Subcutaneous abdominal adipose tissue (tissue), 5 donors: ENCODE measurements around the gene TMED6.

Experiments
- H3K27ac ChIP-seq: one replicate; pipeline ENCODE4 v1.7.0; 2013; ENCODE audit warnings: low read depth, mild to moderate bottlenecking, inconsistent platforms, low read length, moderate library complexity
- H3K27me3 ChIP-seq, 5 donors: one replicate each; pipeline ENCODE4 v1.7.0; 2013; ENCODE audit warnings: low read length in 5 of 5, inconsistent platforms in 1 of 5; ENCODE audit not compliant: control insufficient read depth in 5 of 5, insufficient read depth in 4 of 5
- H3K36me3 ChIP-seq, 5 donors: one replicate each; pipeline ENCODE4 v1.7.0; 2013; ENCODE audit warnings: low read length in 5 of 5; ENCODE audit not compliant: control insufficient read depth in 5 of 5, insufficient read depth in 5 of 5
- H3K4me1 ChIP-seq, 5 donors: one replicate each; pipeline ENCODE4 v1.7.0; 2013; ENCODE audit warnings: low read length in 5 of 5, mild to moderate bottlenecking in 3 of 5, moderate library complexity in 1 of 5; ENCODE audit not compliant: control insufficient read depth in 5 of 5, insufficient read depth in 5 of 5
- H3K4me3 ChIP-seq, 5 donors: one replicate each; pipeline ENCODE4 v1.7.0; 2013; ENCODE audit warnings: low read length in 5 of 5, low read depth in 1 of 5
- H3K9ac ChIP-seq, 5 donors: one replicate each; pipeline ENCODE4 v1.7.0; 2013; ENCODE audit warnings: low read length in 5 of 5, mild to moderate bottlenecking in 4 of 5, moderate library complexity in 3 of 5
- H3K9me3 ChIP-seq, 5 donors: one replicate each; pipeline ENCODE4 v1.7.0; 2013; ENCODE audit warnings: low read length in 5 of 5; ENCODE audit not compliant: control insufficient read depth in 5 of 5
- donor health status: healthy.
- donor health status: healthy.
- donor health status: healthy.
- donor health status: healthy.
- donor health status: healthy.

Gene TMED6

GRCh38 chr16:69351309-69352027 lies at the start of gene TMED6:
Gene TMED6 (minus strand): TSS chr16:69351786. CDS start chr16:69351753, 33 bp downstream.
- peaks cover 0 to 5% (median 0%) of the 10 kb centered on the region in 5 donors for H3K4me1 ChIP-seq
- H3K9me3 ChIP-seq: no peaks in the 10 kb centered on the region
- H3K27ac ChIP-seq: no peak within 1 kb of the TSS
- H3K36me3 ChIP-seq: peaks cover 8 to 38% (median 29%) of the 10 kb centered on the region in 5 donors
- no peaks in the 10 kb centered on the region for H3K27me3 ChIP-seq
- no peak within 1 kb of the TSS for H3K9ac ChIP-seq
- no peak within 1 kb of the TSS for H3K4me3 ChIP-seq

- Histone ChIP-seq H3K4me3 (no peak overlapping the region), H3K36me3 (no peaks in the 10 kb centered on the region), H3K27me3 (no peaks in the 10 kb centered on the region), H3K9ac (no peak overlapping the region), H3K27ac (no peak overlapping the region), H3K9me3 (no peaks in the 10 kb centered on the region), H3K4me1 (peaks cover 2 to 22% (median 20%) of the 10 kb centered on the region in 5 donors)
Observed at GRCh38 chr16:69399361-69399760, 47.8 kb upstream of the TMED6 start.

GRCh38 chr16:69397821-69398521 lies 46.4 kb upstream of the TMED6 start:
- Histone ChIP-seq H3K4me3 (no peak overlapping the region), H3K36me3 (no peaks in the 10 kb centered on the region), H3K27ac (peak overlapping the region; percentile 33), H3K4me1 (peaks cover 2 to 16% (median 13%) of the 10 kb centered on the region in 5 donors), H3K9ac (peak overlapping the region in 1 of 5 donors; percentile 17), H3K27me3 (no peaks in the 10 kb centered on the region), H3K9me3 (no peaks in the 10 kb centered on the region)

- H3K27ac ChIP-seq: peak overlapping the region; percentile 63
- H3K9ac ChIP-seq: peak overlapping the region in 2 of 5 donors; percentile 2 to 48
- no peak overlapping the region for H3K4me3 ChIP-seq
- no peaks in the 10 kb centered on the region for H3K27me3 ChIP-seq
- no peaks in the 10 kb centered on the region for H3K9me3 ChIP-seq
- peaks cover 2 to 16% (median 13%) of the 10 kb centered on the region in 5 donors for H3K4me1 ChIP-seq
- no peaks in the 10 kb centered on the region for H3K36me3 ChIP-seq
Observed at GRCh38 chr16:69396187-69397061, 44.8 kb upstream of the TMED6 start.

GRCh38 chr16:69395859-69396186 lies 44.2 kb upstream of the TMED6 start:
- Histone ChIP-seq H3K9ac (no peak overlapping the region), H3K36me3 (no peaks in the 10 kb centered on the region), H3K27me3 (no peaks in the 10 kb centered on the region), H3K27ac (peak overlapping the region; percentile 63), H3K4me3 (no peak overlapping the region), H3K4me1 (peaks cover 2 to 16% (median 13%) of the 10 kb centered on the region in 5 donors), H3K9me3 (no peaks in the 10 kb centered on the region)

- H3K27ac ChIP-seq: no peak overlapping the region
- no peak overlapping the region for H3K9ac ChIP-seq
- no peaks in the 10 kb centered on the region for H3K27me3 ChIP-seq
- H3K4me3 ChIP-seq: no peak overlapping the region
- H3K4me1 ChIP-seq: peaks cover 2 to 16% (median 13%) of the 10 kb centered on the region in 5 donors
- no peaks in the 10 kb centered on the region for H3K9me3 ChIP-seq
- no peaks in the 10 kb centered on the region for H3K36me3 ChIP-seq
Observed at GRCh38 chr16:69393898-69394849, 42.6 kb upstream of the TMED6 start.

- H3K4me3 ChIP-seq: peak overlapping the region in 1 of 5 donors; percentile 72
Observed at GRCh38 chr16:69386596-69386995, 35.0 kb upstream of the TMED6 start.

GRCh38 chr16:69384974-69385373 lies 33.4 kb upstream of the TMED6 start:
- peak overlapping the region; percentile 81 for H3K27ac ChIP-seq
- H3K9me3 ChIP-seq: no peaks in the 10 kb centered on the region
- peaks cover 0 to 21% (median 13%) of the 10 kb centered on the region in 5 donors for H3K4me1 ChIP-seq
- H3K4me3 ChIP-seq: peak overlapping the region; percentile 72 to 90 (median 76)
- H3K27me3 ChIP-seq: no peaks in the 10 kb centered on the region
- H3K36me3 ChIP-seq: peaks cover 11 to 37% (median 25%) of the 10 kb centered on the region in 5 donors
- peak overlapping the region; percentile 86 to 97 (median 93) for H3K9ac ChIP-seq

More at GRCh38 chr16:69386596-69386995, 35.0 kb upstream of the TMED6 start:
- H3K27ac ChIP-seq: no peak overlapping the region
- no peaks in the 10 kb centered on the region for H3K9me3 ChIP-seq
- H3K4me1 ChIP-seq: peaks cover 0 to 21% (median 13%) of the 10 kb centered on the region in 5 donors
- H3K27me3 ChIP-seq: no peaks in the 10 kb centered on the region
- H3K9ac ChIP-seq: no peak overlapping the region
- H3K36me3 ChIP-seq: peaks cover 11 to 27% (median 18%) of the 10 kb centered on the region in 5 donors

GRCh38 chr16:69382421-69382820 lies 30.8 kb upstream of the TMED6 start:
- peaks cover 0 to 21% (median 13%) of the 10 kb centered on the region in 5 donors for H3K4me1 ChIP-seq
- peaks cover 25 to 60% (median 42%) of the 10 kb centered on the region in 5 donors for H3K36me3 ChIP-seq
- no peak overlapping the region for H3K4me3 ChIP-seq
- H3K9me3 ChIP-seq: no peaks in the 10 kb centered on the region
- H3K27me3 ChIP-seq: no peaks in the 10 kb centered on the region
- H3K27ac ChIP-seq: no peak overlapping the region
- H3K9ac ChIP-seq: no peak overlapping the region
